NCI-H1436 treated with DMSO at 0.1 percent for 48 hours (cell line): ENCODE measurements around the gene TRIM56.
"Not testable (repeated sequence)": the region's sequence is repeated elsewhere in the genome, so short reads cannot be mapped to it uniquely, and the experiment has no call there.

Experiments used
- DNase-seq: peaks from one replicate; lab custom pipeline; 2025; lab: John Stamatoyannopoulos, UW

TRIM56 gene

DNA sequence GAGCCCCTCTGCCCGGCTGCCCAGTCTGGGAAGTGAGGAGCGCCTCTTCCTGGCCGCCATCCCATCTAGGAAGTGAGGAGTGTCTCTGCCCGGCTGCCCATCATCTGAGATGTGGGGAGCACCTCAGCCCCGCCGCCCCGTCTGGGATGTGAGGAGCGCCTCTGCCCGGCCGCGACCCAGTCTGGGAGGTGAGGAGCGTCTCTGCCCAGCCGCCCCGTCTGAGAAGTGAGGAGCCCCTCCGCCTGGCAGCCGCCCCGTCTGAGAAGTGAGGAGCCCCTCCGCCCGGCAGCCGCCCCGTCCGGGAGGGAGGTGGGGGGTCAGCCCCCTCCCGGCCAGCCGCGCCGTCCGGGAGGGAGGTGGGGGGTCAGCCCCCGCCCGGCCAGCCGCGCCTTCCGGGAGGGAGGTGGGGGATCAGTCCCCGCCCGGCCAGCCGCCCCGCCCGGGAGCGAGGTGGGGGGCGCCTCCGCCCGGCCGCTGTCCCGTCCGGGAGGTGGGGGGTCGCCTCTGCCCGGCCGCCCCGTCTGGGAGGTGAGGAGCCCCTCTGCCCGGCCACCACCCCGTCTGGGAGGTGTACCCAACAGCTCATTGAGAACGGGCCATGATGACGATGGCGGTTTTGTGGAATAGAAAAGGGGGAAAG is 7.1 kb downstream of the TRIM56 start:
- DNase-seq: not testable (repeated sequence)

DNA sequence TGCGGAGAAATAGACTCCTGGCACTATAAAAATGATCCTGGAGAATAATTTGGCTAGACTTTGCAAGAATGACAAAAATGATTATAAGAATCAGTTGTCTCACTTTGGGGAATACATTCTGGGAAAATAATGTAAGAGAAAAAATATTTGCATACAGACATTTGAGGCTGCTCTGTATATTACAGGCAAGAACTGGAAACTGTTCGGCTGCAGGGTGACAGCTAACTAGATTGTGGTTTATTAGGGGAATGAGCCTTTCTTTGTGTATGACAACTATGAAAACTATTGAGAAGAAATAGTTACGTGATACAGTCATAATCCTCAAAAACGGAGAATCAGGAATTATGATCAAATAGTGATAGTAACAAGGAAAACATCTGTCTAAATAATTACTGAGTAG is 8.6 kb downstream of the TRIM56 start:
- DNase-seq: no peak

DNA sequence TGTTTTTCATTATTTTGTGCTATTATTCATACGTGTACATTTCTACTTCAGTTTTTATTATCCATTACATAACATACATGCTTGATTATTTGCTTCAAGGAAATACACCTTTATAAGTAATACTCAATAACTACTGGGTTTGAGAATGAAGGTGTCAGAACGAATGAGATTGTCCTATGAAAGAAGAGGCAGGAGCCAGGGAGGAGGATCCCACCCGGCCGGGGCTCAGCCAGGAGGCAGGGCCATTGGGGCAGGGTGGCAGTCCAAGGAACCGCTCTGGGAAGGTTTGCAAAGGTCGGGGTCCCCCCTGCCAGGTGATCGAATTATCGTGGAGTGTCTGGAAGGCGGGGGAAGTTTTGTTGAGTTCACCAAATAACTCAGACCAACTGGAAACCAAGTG is 9.1 kb downstream of the TRIM56 start:
- DNase-seq: no peak

DNA sequence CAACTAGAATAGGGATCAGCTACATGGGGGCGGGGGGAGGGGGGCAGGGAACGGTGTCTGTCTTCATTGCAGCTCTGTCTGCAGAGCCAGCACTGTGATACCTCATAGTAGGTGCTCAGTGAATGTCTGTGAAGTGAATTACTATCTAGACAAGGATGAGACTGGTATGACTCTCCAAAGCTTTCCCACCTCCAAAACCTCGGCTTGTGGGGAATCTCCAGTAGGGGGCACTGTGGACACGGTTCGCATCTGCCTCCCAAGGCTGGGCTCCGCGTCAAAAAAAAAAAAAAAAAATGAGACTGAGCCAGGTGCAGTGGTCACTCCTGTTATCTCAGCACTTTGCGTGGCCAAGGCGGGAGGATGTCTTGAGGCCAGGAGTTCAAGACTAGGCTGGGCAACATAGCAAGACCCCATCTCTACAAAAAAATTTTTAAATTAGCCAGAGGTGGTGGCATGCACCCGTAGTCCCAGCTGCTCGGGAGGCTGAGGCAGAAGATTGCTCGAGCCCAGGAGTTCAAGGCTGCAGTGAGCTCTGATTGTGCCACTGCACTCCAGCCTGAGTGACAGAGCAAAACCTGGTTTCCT is 9.6 kb downstream of the TRIM56 start:
- no peak for DNase-seq

DNA sequence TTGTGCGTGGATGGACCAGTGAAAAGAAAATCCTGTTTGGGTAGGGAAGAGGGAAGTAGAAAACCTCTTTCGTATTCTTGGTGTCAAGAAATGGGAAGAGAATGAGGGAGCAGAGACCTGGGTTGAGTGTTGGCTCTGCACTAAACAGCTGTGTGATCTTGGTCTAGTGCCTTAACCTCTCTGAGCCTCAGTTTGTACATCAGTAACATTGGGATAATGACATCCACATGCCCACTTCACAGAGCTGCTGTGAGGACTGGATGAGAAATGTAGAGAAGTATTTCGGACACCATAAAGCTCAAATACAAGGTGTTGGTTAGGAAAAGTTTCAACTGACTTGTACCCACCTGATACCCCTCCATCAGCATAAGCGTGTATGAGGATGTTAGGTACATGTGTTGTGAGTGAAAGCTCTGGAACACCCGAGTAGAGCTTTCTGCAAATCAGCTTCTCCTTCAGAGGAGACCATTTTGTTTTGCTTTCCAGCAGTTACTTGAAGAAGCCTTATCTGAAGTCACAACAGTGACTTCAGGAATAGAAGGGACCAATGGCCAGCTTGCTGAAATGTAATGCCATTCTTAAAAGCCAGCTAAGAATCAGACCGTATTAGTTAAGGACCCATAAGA is 11.2 kb downstream of the TRIM56 start:
- DNase-seq: no peak

DNA sequence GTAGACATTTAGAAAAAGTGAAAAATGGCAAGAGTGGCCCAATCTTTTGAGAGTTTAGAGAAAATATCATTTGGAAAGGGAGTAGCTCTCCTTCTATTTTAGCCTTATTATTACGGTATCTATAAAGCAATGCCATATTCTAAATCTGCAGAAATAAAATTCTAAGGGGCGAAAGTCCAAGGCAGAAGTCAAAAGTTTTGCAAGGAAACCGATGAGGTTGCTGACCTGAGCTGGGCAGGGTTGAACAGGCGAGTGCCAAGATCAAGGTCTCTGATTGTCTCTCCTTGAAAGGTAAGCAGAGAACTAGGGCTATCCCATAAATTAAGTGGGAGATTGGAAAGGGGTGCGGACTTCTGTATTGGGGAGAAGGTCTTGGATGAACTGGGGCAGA is 11.7 kb downstream of the TRIM56 start:
- no peak for DNase-seq

DNA sequence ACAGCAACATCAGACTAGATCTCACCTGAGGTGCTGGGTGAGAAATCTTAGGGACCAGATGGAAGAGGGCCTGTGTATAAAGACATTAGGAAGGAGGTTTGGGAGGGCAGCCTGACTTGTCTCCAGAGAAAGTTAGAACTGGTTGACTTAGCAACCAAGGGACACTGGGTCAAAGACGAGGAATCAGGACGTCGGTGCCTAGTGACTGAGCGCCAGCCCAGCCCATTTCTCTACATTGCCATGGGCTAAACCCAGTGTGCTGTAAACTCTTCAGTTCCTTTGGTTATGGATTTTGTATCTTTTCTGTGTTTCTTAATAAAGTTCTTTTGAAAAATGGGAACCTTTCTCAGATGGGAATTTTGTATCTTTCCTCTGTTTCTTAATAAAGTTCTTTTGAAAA is 12.3 kb downstream of the TRIM56 start:
- DNase-seq: no peak

DNA sequence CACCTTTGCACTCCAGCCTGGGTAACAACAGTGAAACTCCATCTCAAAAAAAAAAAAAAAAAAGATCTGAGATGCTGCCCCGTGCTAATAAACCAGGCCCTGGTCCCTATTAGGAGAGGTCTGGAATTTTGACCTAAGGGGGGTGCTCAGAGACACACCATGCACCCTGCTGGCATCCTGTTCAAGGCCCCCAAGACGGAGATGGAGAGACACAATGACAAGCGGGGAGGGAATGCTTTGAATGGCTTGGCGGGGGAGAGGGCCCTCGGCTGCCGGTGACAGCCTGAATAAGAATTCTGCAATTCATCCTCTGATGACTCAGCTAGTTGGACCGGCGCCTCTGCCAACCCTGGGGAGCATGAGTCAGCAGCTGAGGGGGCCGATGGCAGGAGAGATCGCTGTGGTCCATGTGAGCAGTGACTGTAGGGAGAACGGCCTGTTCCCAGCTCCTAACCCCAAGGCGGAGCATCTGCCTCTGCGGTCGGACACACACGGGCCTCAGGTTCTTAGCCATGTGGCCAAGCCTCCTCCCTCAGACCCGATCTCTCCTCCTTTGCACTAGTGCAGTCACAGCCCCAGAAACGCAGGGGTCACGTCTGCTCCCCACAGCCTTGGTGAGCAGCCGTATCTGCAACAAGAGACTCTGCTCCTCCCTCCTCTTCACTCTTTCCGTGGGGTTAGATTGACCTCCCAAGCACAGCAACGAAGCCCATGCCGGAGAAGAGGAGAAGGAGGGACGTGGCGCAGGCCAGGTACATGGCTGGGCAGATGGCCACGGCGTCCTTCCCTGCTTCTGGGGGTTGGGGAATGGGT is 14.9 kb downstream of the TRIM56 start:
- DNase-seq: peak; percentile 65

DNA sequence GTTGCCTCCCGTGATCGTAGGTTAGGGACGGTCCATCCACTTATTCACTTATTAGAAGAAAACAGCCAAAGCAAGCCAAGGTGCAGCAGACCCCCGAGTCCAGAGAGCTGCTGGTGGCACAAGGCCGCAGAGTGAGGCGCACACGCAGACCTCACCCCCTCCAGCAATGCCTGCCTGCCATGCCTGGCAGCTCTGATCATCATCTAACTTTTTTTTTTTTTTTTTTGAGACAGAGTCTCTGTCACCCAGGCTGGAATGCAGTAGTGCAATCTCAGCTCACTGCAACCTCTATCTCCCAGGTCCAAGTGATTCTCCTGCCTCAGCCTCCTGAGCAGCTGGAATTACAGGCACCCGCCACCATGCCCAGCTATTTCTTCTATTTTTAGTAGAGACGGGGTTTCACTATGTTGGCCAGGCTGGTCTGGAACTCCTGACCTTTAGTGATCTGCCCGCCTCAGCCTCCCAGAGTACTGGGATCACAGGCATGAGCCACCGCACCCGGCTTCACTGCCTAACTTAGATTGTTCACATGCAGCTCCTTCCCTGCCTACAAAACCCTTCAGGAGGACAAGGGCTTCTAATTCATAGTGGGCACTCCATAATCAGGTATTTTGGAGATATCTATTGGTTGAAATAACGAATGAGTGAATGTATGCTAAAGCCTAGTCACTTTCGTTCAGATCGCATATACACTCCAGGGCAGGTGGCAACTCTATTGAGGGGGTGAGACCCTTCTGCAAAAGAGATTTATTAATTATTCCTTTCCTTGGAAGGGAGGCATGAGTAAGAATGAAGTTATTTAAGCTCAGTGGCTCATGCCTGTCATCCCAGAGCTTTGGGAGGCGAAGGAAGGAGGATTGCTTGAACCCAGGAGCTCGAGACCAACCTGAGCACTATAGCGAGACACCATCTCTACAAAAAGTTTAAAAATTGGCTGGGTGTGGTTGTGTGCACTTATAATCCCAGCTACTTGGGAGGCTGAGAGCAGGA is 15.9 kb downstream of the TRIM56 start:
- no peak for DNase-seq

DNA sequence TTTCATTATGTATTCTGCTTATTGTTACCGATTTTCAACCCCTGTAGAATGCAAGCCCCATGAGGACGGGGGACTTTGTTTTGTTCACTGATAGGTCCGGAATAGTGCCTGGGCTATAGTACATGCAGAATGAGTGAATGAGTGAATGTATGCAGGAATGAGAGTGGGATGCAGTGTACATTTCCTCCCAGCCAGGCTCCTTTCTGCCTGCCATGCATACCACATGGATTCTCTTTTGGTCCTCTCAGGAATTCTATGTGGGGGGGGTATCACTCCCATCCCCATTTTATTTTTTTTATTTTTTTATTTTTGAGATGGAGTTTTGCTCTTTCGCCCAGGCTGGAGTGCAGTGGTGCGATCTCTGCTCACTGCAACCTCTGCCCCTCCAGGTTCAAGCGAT is 16.7 kb downstream of the TRIM56 start:
- no peak for DNase-seq

DNA sequence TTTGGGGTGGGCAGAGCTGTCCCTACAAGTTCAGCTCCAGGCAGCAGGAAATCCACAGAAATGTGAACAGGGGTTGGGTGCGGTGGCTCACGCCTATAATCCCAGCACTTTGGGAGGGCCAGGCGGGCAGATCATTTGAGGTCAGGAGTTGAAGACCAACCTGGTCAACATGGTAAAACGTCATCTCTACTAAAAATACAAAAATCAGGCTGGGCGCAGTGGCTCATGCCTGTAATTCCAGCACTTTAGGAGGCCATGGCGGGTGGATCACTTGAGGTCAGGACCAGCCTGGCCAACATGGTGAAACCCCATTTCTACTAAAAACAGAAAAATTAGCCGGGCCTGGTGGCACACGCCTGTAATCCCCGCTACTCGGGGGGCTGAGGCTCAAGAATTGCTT is 18.4 kb downstream of the TRIM56 start:
- not testable (repeated sequence) for DNase-seq

DNA sequence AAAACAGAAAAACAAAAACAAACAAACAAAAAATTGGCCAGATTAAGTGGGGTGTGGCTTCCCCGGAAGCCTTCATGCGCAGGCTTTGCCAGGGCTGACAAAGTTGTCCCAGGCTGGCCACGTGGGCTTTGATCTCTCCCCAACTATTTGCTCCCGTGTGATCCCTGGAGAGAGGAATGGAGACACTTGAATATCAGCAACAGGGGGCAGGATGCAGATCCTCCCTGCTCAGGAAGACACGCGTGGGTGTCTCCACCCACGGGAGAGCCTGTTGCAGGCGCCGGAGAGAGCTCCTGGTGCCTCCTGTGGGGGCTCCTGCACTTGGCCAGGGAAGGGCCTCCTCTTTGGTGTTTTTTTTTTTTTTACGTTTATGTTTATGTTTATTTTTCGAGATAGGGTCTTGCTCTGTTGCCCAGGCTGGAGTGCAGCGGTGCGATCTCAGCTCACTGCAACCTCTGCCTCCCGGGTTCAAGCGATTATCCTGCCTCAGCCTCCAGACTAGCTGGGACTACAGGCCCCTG is 19.0 kb downstream of the TRIM56 start:
- DNase-seq: no peak

DNA sequence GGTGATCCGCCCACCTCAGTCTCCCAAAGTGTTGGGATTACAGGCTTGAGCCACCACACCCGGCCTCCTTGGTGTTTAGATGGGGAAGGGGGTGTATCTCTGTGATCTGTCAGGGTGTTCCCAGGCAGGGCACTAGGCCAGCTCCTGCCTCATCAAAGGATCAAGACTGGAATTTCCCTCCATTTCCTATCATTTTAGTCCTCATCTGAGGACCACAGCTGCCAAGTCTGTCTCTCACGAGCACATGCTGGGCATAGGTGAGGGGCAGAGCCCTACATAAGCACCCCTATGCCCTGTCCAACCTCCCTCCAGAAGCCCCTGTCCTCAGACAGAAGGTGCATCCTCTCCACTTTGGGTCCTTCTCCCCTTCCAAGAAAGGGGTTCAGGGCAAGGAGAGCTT is 19.5 kb downstream of the TRIM56 start:
- DNase-seq: no peak

DNA sequence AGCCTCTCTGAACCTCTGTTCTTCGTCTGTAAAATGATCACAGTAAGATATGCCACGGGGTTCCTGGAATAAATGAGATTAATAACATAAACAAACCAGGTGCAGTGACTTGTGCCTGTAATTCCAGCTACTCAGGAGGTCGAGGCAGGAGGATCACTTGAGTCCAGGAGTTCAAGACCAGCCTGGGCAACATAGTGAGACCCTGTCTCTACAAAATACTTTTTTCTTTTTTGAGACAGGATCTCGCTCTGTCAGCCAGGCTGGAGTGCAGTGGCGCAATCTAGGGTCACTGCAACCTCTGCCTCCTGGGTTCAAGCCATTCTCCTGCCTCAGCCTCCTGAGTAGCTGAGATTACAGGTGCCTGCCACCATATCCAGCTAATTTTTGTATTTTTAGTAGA is 20.0 kb downstream of the TRIM56 start:
- DNase-seq: not testable (repeated sequence)

DNA sequence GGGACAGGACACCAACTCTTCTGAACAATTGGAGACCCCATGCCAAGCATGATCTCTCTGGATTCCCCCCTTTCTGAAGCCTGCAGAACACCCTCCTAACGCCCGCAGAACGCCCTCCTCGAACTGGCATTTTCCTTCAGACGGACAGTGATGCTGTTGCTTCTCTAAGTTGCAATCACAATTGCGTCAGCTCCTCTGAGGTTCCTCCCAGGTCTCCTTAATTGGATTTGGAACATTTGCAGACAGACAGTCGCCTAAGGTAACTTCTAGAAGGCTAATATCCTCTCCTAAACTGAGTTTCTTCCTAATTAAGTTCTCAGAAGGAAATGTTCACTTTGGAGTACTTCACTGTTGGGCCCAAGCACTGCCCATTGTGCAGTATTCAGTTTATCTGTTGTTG is 21.1 kb downstream of the TRIM56 start:
- no peak for DNase-seq

DNA sequence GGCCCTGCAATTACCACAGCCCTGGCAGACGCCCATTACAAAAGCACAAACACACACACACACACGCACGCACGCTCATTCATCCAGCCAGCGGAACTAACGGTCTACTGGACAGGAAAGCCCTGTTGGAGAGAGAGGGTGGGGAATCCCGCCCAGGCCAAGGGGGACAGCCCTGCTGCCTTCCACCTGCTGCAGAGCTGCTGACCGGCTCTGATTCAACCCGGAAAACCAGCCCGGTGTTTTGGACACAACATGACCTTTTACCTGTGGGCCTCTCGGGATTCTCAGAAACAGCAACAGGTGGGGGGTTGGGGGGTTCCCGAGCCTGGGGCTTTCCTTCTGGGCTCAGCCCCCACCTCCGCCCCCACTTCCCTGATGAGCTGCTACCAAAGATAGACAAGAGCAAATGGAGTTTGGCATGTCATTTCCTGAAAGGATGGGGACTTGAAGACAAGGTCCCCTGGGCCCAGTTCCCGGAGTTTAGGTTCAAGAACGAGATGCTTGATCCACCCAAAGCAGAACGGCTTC is 23.1 kb downstream of the TRIM56 start:
- DNase-seq: no peak

DNA sequence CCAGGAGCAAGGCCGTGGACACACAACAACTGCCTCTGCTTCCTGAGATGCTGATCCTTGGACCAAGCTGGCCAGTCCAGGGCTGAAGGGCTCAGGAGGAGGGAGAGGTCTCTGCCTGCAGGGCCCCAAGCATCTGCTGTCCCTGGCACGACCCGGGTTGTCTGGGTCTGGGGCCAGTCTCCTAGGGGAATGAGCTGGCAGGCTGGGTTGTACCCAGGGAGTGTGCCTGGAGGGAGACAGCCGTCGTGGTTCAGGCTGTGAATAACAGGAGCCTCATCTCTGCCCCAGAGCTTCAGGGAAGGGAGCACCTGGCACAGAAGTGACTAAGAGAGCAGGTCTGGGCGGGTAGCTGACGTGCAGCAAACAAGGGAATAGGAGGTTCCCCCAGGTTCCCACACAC is 23.7 kb downstream of the TRIM56 start:
- no peak for DNase-seq

DNA sequence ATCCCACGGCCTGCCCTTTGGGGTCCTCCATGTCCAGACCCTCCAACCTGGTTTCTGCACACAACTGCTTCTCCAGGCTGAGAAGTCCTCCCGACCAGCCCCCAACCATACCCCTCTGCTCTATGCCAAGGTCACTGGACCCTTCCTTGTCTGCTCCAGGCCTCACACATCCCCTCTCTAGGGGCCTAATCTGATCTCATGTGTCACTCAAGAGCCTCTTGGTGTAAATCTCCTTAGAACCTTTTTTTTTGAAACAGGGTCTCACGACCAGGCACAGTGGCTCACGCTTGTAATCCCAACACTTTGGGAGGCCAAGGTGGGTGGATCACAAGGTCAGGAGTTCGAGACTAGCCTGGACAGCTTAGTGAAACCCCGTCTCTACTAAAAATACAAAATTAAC is 24.1 kb downstream of the TRIM56 start:
- DNase-seq: no peak

DNA sequence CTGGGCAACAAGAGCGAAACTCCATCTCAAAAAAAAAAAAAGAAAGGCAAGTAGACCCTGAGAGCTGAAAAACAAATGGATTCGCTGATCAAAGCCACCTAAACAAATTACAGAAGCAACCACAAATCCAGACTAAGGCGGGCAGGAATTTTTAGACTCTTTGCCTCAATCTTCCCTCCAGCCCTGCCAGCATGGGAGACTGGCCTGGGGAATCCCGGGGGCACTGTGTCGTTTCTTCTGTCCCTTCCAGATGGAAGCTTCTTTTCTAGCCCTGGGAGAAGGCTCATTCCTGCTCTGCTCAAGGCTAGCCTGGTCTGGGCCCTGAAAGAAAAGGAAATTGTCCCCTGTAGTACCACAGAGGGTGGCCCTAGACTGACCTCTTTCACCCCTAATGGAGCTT is 26.0 kb downstream of the TRIM56 start:
- DNase-seq: no peak

DNA sequence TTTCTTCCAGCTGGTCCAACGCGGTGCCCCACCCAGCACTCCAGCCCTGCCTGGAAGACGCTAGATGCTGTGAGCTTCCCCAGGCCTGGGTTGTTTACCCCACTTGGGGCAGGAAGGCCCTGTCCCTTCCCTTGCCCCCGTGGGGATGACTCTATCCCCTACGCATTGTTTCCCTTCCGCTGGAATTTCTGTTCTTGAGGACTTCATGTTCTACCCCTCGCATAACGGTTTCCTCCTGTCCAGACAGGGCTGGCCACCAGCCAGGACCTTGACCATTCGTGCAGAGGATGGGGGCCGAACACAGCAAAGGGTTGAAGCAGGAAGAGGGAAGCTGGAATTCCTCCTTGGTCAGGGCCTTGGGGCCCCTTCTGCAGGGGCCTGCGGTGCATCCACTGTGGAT is 27.0 kb downstream of the TRIM56 start:
- DNase-seq: no peak

DNA sequence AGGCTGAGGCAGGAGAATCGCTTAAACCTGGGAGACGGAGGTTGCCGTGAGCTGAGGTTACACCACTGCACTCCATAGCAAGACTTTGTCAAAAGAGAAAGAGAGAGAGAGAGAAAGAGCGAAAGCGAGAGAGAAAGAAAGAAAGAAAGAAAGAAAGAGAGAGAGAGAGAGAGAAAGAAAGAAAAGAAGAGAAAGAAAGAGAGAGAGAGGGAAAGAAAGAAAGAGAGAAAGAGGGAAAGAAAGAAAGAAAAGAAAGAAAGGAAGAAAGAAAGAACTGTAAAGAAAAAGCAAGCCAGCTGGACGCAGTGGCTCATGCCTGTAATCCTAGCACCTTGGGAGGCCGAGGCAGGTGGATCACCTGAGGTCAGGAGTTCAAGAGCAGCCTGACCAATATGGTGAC is 27.9 kb downstream of the TRIM56 start:
- not testable (repeated sequence) for DNase-seq
